Endothelial cell of umbilical vein (primary cell): ENCODE results near the gene TRERF1.

Experiments
- EZH2 ChIP-seq: IDR thresholded peaks from 2 replicates; pipeline ENCODE4 v1.6.1; 2012; ENCODE audit warnings: borderline replicate concordance, low read depth, mild to moderate bottlenecking, moderate library complexity, low read length, inconsistent platforms; ENCODE audit not compliant: severe bottlenecking
- JUN ChIP-seq: IDR thresholded peaks from 2 replicates; pipeline ENCODE4 v1.6.1; 2011; ENCODE audit warnings: borderline replicate concordance, low read depth; ENCODE audit not compliant: insufficient read length, insufficient read depth
- POLR2A ChIP-seq: IDR thresholded peaks from 2 replicates; pipeline ENCODE4 v1.6.1; 2012; ENCODE audit warnings: low read depth, mild to moderate bottlenecking, control low read depth, low read length
- POLR2AphosphoS5 ChIP-seq: IDR thresholded peaks from 2 replicates; pipeline ENCODE4 v1.6.1; 2012; ENCODE audit warnings: low read depth, mild to moderate bottlenecking, control low read depth, low read length, moderate library complexity; ENCODE audit not compliant: insufficient read depth
- TF ChIP-seq, protein P1 (sequence below): IDR thresholded peaks from 2 replicates; pipeline ENCODE4 v1.6.1; 2011; ENCODE audit not compliant: insufficient read depth, insufficient read length
- TF ChIP-seq, protein P2 (sequence below), 2 donors: IDR thresholded peaks; 1 replicate in 1 of 2; 2 replicates in 1 of 2; pipeline ENCODE4 v1.5.1; 2011; ENCODE audit warnings: low read length in 2 of 2, mild to moderate bottlenecking in 2 of 2, moderate library complexity in 2 of 2, control low read depth in 1 of 2, inconsistent platforms in 1 of 2, low read depth in 1 of 2; ENCODE audit not compliant: insufficient read depth in 1 of 2; ENCODE audit errors: extremely low read depth in 1 of 2

DNA sequence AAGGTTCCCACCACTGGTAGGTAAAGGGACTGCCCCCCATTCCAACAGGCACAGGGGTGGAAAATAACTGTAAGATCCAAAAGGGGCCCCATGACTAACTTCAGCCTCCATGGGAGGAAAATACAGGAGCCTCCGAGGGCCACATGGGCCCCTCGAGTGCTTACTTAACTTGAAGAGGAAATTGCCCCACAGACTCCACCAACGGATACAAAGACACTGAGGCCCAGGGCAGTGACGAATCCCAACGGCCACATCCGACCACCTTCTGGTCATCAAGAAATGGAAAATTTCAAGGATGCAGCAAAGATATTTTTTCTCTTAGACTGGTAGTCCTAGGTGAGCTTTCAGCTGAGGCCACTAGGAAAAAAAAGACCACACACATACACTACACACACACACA is 118.1 kb downstream of the TRERF1 start:
- TF ChIP-seq POLR2A (no peak), EZH2 (no peak), POLR2AphosphoS5 (no peak), JUN (no peak)
- TF ChIP-seq, protein P1, sequence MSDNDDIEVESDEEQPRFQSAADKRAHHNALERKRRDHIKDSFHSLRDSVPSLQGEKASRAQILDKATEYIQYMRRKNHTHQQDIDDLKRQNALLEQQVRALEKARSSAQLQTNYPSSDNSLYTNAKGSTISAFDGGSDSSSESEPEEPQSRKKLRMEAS, result no peak
- TF ChIP-seq, protein P2, sequence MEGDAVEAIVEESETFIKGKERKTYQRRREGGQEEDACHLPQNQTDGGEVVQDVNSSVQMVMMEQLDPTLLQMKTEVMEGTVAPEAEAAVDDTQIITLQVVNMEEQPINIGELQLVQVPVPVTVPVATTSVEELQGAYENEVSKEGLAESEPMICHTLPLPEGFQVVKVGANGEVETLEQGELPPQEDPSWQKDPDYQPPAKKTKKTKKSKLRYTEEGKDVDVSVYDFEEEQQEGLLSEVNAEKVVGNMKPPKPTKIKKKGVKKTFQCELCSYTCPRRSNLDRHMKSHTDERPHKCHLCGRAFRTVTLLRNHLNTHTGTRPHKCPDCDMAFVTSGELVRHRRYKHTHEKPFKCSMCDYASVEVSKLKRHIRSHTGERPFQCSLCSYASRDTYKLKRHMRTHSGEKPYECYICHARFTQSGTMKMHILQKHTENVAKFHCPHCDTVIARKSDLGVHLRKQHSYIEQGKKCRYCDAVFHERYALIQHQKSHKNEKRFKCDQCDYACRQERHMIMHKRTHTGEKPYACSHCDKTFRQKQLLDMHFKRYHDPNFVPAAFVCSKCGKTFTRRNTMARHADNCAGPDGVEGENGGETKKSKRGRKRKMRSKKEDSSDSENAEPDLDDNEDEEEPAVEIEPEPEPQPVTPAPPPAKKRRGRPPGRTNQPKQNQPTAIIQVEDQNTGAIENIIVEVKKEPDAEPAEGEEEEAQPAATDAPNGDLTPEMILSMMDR (IDR thresholded peaks at IDR 0.05; ENCODE audit: extremely low read depth in 1 of 2, insufficient read depth in 1 of 2, low read depth in 1 of 2, low read length in 2 of 2), result no peak
